NT2/D1 (cell line): ENCODE measurements around the gene ELL2.

Experiments used
- DNase-seq: peaks from one replicate; pipeline ENCODE4 v3.0.0-alpha.2; 2011; ENCODE audit warnings: low read depth, low spot score
- H3K27me3 ChIP-seq: 2 replicates; pipeline ENCODE4 v1.6.0; 2011; ENCODE audit warnings: mild to moderate bottlenecking; ENCODE audit not compliant: insufficient read length, insufficient read depth
- H3K36me3 ChIP-seq: 2 replicates; pipeline ENCODE4 v1.6.1; 2011; ENCODE audit warnings: mild to moderate bottlenecking, low read length, mixed read lengths; ENCODE audit not compliant: insufficient read depth, insufficient read length
- H3K4me1 ChIP-seq: 2 replicates; pipeline ENCODE4 v1.5.1; 2011; ENCODE audit not compliant: insufficient read depth, insufficient read length
- H3K4me3 ChIP-seq: 2 replicates; pipeline ENCODE4 v1.5.1; 2011; ENCODE audit warnings: low read depth; ENCODE audit not compliant: insufficient read length
- H3K9ac ChIP-seq: 2 replicates; pipeline ENCODE4 v1.6.0; 2011; ENCODE audit warnings: low read depth; ENCODE audit not compliant: insufficient read length
- H3K9me3 ChIP-seq: 2 replicates; pipeline ENCODE4 v1.5.1; 2011; ENCODE audit warnings: mild to moderate bottlenecking, low read length; ENCODE audit not compliant: insufficient read depth
- SUZ12 ChIP-seq: IDR thresholded peaks from 2 replicates; pipeline ENCODE4 v1.6.1; 2011; ENCODE audit not compliant: insufficient read length, insufficient read depth; ENCODE audit errors: extremely low read depth
- YY1 ChIP-seq: IDR thresholded peaks from 2 replicates; pipeline ENCODE4 v1.6.1; 2011; ENCODE audit not compliant: insufficient read length, insufficient read depth
- ZNF274 ChIP-seq: IDR thresholded peaks from 2 replicates; pipeline ENCODE4 v1.6.1; 2011; ENCODE audit warnings: mild to moderate bottlenecking, low read depth, low read length

Gene ELL2

GRCh38 chr5:95953021-95953702 is 8.5 kb downstream of the ELL2 start:
- TF ChIP-seq YY1, result no peak
- TF ChIP-seq SUZ12, result no peak
- TF ChIP-seq ZNF274, result no peak
- Histone ChIP-seq H3K4me3 (no peak overlapping the region), H3K27me3 (no peaks in the 10 kb centered on the region), H3K9ac (no peak overlapping the region), H3K9me3 (no peaks in the 10 kb centered on the region), H3K4me1 (peaks cover under 1% of the 10 kb centered on the region), H3K36me3 (peaks cover 3% of the 10 kb centered on the region)
- DNase-seq, result no peak

DNA sequence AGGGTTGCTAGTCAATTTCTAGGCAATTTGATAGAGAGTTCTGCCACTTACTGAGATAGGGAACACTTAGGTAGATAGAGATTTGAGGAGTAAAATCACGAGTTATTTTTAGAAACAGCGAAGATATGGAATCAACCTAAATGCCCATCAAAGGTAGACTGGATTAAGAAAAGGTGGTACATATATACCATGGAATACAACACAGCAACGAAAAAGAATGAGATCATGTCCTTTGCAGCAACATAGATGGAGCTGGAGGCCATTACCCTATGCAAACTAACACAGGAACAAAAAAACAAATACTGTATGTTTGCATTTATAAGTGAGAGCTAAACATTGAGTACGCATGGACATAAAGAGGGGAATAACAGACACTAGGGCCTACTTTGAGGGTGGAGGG is 9.7 kb downstream of the ELL2 start:
- TF ChIP-seq YY1, result no peak
- H3K9ac ChIP-seq, result no peak overlapping the region
- H3K9me3 ChIP-seq, result no peaks in the 10 kb centered on the region
- no peaks in the 10 kb centered on the region for H3K27me3 ChIP-seq
- no peaks in the 10 kb centered on the region for H3K4me1 ChIP-seq
- peaks cover 2% of the 10 kb centered on the region for H3K36me3 ChIP-seq
- no peak for DNase-seq
- no peak overlapping the region for H3K4me3 ChIP-seq

GRCh38 chr5:95949810-95950209 is 11.8 kb downstream of the ELL2 start:
- TF ChIP-seq ZNF274, result no peak
- no peak for TF ChIP-seq YY1
- no peak for TF ChIP-seq SUZ12
- no peak for DNase-seq
- H3K9ac ChIP-seq, result no peak overlapping the region
- H3K4me3 ChIP-seq, result no peak overlapping the region
- H3K27me3 ChIP-seq, result no peaks in the 10 kb centered on the region
- no peaks in the 10 kb centered on the region for H3K9me3 ChIP-seq
- H3K36me3 ChIP-seq, result no peaks in the 10 kb centered on the region
- H3K4me1 ChIP-seq, result no peaks in the 10 kb centered on the region

GRCh38 chr5:95948631-95949030 is 13.0 kb downstream of the ELL2 start:
- TF ChIP-seq YY1 (no peak), SUZ12 (no peak), ZNF274 (no peak)
- no peak for DNase-seq
- Histone ChIP-seq H3K36me3 (no peaks in the 10 kb centered on the region), H3K9me3 (no peaks in the 10 kb centered on the region), H3K4me3 (no peak overlapping the region), H3K4me1 (no peaks in the 10 kb centered on the region), H3K9ac (no peak overlapping the region), H3K27me3 (no peaks in the 10 kb centered on the region)

DNA sequence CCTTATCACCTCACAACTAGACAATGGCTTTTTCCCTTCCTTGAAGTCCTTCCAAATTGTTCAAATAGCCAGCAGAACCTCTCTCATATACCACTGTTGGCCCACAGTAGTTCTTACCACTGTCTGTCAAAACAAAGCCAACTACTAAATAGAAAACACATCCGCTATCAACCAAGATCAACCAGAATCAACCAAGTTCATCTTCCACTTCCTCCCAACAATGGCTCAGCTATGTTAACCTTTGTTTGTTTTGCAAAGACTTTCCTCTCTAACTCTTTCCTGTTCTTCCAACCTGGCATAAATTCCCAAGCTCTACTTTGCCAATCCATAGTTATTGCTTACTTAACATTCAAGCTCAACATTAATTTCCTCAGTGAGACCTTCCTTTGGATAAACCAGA is 15.2 kb downstream of the ELL2 start:
- H3K27me3 ChIP-seq, result no peaks in the 10 kb centered on the region
- TF ChIP-seq ZNF274, result no peak
- TF ChIP-seq SUZ12, result no peak
- TF ChIP-seq YY1, result no peak
- no peaks in the 10 kb centered on the region for H3K9me3 ChIP-seq
- H3K4me3 ChIP-seq, result no peak overlapping the region
- H3K4me1 ChIP-seq, result no peaks in the 10 kb centered on the region
- no peak for DNase-seq
- H3K36me3 ChIP-seq, result no peaks in the 10 kb centered on the region
- H3K9ac ChIP-seq, result no peak overlapping the region

DNA sequence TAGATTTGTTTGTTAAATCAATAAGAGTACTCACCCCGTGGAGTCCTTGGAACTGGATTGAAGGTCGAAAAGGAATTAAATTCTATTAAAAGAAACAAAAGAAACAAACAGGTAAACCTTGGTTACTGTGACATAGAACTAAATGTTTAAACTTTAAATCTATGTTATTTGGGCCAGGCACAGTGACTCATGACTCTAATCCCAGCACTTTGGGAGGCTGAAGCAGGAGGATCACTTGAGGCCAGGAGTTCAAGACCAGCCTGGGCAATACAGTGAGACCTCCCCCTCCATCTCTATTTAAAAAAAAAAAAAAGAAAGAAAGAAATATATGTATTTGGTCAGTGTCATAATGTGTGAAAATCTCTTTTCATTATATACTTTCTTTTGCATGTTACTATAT is 18.7 kb downstream of the ELL2 start:
- no peak for TF ChIP-seq SUZ12
- no peak for TF ChIP-seq YY1
- TF ChIP-seq ZNF274, result no peak
- Histone ChIP-seq H3K36me3 (no peaks in the 10 kb centered on the region), H3K9me3 (no peaks in the 10 kb centered on the region), H3K27me3 (no peaks in the 10 kb centered on the region), H3K4me3 (no peak overlapping the region), H3K4me1 (no peaks in the 10 kb centered on the region), H3K9ac (no peak overlapping the region)
- DNase-seq, result no peak

- Histone ChIP-seq H3K4me3 (no peak overlapping the region), H3K4me1 (no peaks in the 10 kb centered on the region), H3K36me3 (no peaks in the 10 kb centered on the region)
Measured at GRCh38 chr5:95942414-95942813, 19.2 kb downstream of the ELL2 start.

More at GRCh38 chr5:95942414-95942813, 19.2 kb downstream of the ELL2 start:
- Histone ChIP-seq H3K27me3 (no peaks in the 10 kb centered on the region), H3K9me3 (no peaks in the 10 kb centered on the region), H3K9ac (no peak overlapping the region)
- TF ChIP-seq SUZ12, result no peak
- TF ChIP-seq YY1, result no peak
- no peak for DNase-seq
